ENCODE measurements around the gene TXNDC15.

The TXNDC15 gene

DNA sequence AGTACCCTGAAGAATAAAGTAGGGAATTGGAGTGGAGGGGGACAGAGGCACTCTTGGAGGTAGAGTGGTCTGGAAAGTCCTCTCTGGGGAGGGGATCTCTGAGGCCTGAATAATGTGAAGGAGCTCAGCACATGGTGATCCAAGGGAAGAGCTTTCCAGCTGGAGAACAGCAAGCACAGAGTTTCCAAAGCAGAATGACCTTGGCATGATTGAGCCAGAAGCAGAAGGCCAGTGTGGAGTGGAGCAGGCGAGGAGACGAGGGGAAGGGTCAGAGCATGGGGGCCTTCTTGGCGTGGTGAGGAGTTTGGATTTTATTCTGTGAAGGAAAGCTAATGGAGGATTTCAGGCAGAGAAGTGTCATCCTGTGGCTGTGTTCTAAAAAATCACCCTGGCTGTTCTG is 39.1 kb downstream of the TXNDC15 start:
- peaks cover 5 to 6% of the 10 kb centered on the region in 2 experiments for H3K36me3 ChIP-seq (ENCODE audit: control insufficient read depth in 1 of 2, insufficient read depth in 2 of 2, low read length in 2 of 2)
- no peak overlapping the region for H4K91ac ChIP-seq (ENCODE audit: low read depth, low read length)
- no peak overlapping the region for H3K14ac ChIP-seq (ENCODE audit: low read length)
- no peak overlapping the region for H3K23ac ChIP-seq (ENCODE audit: low read length)
- no peak overlapping the region for H2AK5ac ChIP-seq (ENCODE audit: low read length)
- no peak for DNase-seq
- WGBS (ENCODE audit: extremely low coverage, insufficient coverage, insufficient read length) = no CpG with 5 or more reads among the region's 3 CpGs
- no peaks in the 10 kb centered on the region for H3K4me1 ChIP-seq (ENCODE audit: control insufficient read depth in 1 of 2, insufficient read depth in 2 of 2, low read length in 2 of 2)
- H2BK5ac ChIP-seq (ENCODE audit: low read depth, low read length, poor library complexity) = no peak overlapping the region
- H2BK120ac ChIP-seq (ENCODE audit: insufficient read depth, low read length, poor library complexity) = no peak overlapping the region
- H3K18ac ChIP-seq (ENCODE audit: low read length) = no peak overlapping the region
- no peak overlapping the region for H3K27ac ChIP-seq (ENCODE audit: low read depth, low read length)
- no peaks in the 10 kb centered on the region for H3K27me3 ChIP-seq (ENCODE audit: insufficient read depth, low read length)
- H3K4ac ChIP-seq (ENCODE audit: low read depth, low read length) = no peak overlapping the region
- no peak overlapping the region for H2AFZ ChIP-seq (ENCODE audit: insufficient read depth, low read length, poor library complexity)
- peaks cover 2% of the 10 kb centered on the region for H3K9me3 ChIP-seq (ENCODE audit: insufficient read depth, low read depth, low read length)
- no peak overlapping the region for H4K12ac ChIP-seq (ENCODE audit: low read depth, low read length)
- H3K9ac ChIP-seq (ENCODE audit: low read length) = no peak overlapping the region
- no peak overlapping the region for H3K4me2 ChIP-seq (ENCODE audit: low read length)
- no peaks in the 10 kb centered on the region for H3K79me1 ChIP-seq (ENCODE audit: low read length)
- H2BK12ac ChIP-seq (ENCODE audit: low read length) = no peak overlapping the region
- H3K4me3 ChIP-seq (ENCODE audit: low read depth, low read length) = no peak overlapping the region
- no peak overlapping the region for H4K8ac ChIP-seq (ENCODE audit: low read depth, low read length)
- no peaks in the 10 kb centered on the region for H3K79me2 ChIP-seq (ENCODE audit: control insufficient read depth, insufficient read depth, low read length, poor library complexity)

DNA sequence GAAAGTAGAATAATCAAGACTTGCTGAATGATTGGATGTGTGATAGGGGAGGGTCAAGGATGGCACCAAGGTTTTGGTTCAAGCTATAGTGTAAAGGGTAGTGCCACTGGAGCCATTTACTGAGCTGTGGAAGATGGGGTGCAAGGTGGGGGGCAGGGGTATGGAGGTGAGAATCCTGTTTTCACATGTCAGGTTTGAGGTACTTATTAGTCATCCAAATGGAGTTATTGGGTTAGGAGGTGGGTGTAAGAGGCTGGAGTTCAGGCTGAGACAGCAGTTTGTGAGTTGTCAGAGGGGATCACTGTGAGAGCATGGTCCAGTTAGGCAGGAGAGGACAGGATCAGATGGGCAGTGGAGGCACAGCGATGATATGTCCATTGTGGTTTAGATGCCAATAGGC is 39.6 kb downstream of the TXNDC15 start:
- Histone ChIP-seq H3K18ac (ENCODE audit: low read length) (no peak overlapping the region), H2BK5ac (ENCODE audit: low read depth, low read length, poor library complexity) (no peak overlapping the region), H2AK5ac (ENCODE audit: low read length) (no peak overlapping the region), H3K4me1 (ENCODE audit: control insufficient read depth in 1 of 2, insufficient read depth in 2 of 2, low read length in 2 of 2) (no peaks in the 10 kb centered on the region), H3K4ac (ENCODE audit: low read depth, low read length) (no peak overlapping the region), H3K27me3 (ENCODE audit: insufficient read depth, low read length) (no peaks in the 10 kb centered on the region), H3K9ac (ENCODE audit: low read length) (no peak overlapping the region), H3K4me2 (ENCODE audit: low read length) (no peak overlapping the region), H3K23ac (ENCODE audit: low read length) (peak overlapping the region; percentile 20), H3K14ac (ENCODE audit: low read length) (no peak overlapping the region), H3K79me2 (ENCODE audit: control insufficient read depth, insufficient read depth, low read length, poor library complexity) (no peaks in the 10 kb centered on the region), H2BK120ac (ENCODE audit: insufficient read depth, low read length, poor library complexity) (no peak overlapping the region), H3K9me3 (ENCODE audit: insufficient read depth, low read depth, low read length) (peaks cover 2% of the 10 kb centered on the region), H4K12ac (ENCODE audit: low read depth, low read length) (no peak overlapping the region), H4K8ac (ENCODE audit: low read depth, low read length) (no peak overlapping the region), H2AFZ (ENCODE audit: insufficient read depth, low read length, poor library complexity) (no peak overlapping the region), H3K36me3 (ENCODE audit: control insufficient read depth in 1 of 2, insufficient read depth in 2 of 2, low read length in 2 of 2) (peaks cover 5 to 6% of the 10 kb centered on the region in 2 experiments), H3K79me1 (ENCODE audit: low read length) (no peaks in the 10 kb centered on the region), H2BK12ac (ENCODE audit: low read length) (no peak overlapping the region), H4K91ac (ENCODE audit: low read depth, low read length) (no peak overlapping the region), H3K4me3 (ENCODE audit: low read depth, low read length) (no peak overlapping the region), H3K27ac (ENCODE audit: low read depth, low read length) (no peak overlapping the region)
- WGBS (ENCODE audit: extremely low coverage, insufficient coverage, insufficient read length) = no CpG with 5 or more reads among the region's 1 CpG
- DNase-seq = no peak

DNA sequence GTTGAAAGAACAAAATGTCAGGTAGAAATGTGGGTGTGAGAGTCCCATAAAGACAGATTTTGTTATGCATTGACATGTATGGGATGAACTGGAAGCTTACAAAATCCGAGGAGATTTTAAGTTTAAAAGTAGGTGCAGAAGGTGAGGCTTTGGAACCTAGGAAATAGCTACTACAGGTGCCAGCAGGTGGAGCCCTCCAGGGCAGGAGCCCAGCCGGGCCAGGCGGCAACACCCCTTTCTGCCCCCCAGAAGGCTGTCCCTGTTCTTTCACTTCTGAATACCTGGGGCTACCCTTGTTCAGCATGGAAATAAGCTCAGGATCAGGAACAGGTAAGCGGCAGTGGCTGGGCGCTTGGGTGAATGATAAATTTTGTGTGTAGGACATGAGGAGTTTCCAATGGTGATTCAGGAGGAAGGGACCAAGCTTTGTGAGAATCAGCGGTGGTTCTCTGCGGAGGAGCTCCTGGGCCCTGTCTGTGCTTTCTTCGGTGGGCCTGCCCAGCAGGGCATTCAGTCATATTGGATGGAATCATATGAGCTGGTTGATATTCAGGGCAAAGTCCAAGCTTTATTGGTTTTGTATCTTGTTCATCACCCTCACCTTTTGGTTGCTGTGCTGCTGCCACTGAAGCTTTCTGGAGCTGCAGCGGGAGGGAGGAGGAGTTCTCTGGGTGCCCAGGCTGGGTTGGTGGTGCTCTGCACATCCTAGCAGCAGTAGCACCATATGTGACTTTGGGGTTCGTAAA is 43.1 kb downstream of the TXNDC15 start:
- Histone ChIP-seq H2BK12ac (ENCODE audit: low read length) (no peak overlapping the region), H3K36me3 (ENCODE audit: control insufficient read depth in 1 of 2, insufficient read depth in 2 of 2, low read length in 2 of 2) (peaks cover 4 to 6% of the 10 kb centered on the region in 2 experiments), H3K9ac (ENCODE audit: low read length) (no peak overlapping the region), H3K27me3 (ENCODE audit: insufficient read depth, low read length) (no peaks in the 10 kb centered on the region), H3K79me1 (ENCODE audit: low read length) (no peaks in the 10 kb centered on the region), H2BK5ac (ENCODE audit: low read depth, low read length, poor library complexity) (no peak overlapping the region), H3K27ac (ENCODE audit: low read depth, low read length) (no peak overlapping the region), H2BK120ac (ENCODE audit: insufficient read depth, low read length, poor library complexity) (no peak overlapping the region), H3K4me3 (ENCODE audit: low read depth, low read length) (no peak overlapping the region), H3K23ac (ENCODE audit: low read length) (no peak overlapping the region), H4K91ac (ENCODE audit: low read depth, low read length) (no peak overlapping the region), H2AFZ (ENCODE audit: insufficient read depth, low read length, poor library complexity) (no peak overlapping the region), H2AK5ac (ENCODE audit: low read length) (no peak overlapping the region), H4K8ac (ENCODE audit: low read depth, low read length) (no peak overlapping the region), H3K9me3 (ENCODE audit: insufficient read depth, low read depth, low read length) (peaks cover 2% of the 10 kb centered on the region), H3K18ac (ENCODE audit: low read length) (no peak overlapping the region), H3K79me2 (ENCODE audit: control insufficient read depth, insufficient read depth, low read length, poor library complexity) (no peaks in the 10 kb centered on the region), H4K12ac (ENCODE audit: low read depth, low read length) (no peak overlapping the region), H3K4me1 (ENCODE audit: control insufficient read depth in 1 of 2, insufficient read depth in 2 of 2, low read length in 2 of 2) (no peaks in the 10 kb centered on the region), H3K14ac (ENCODE audit: low read length) (no peak overlapping the region), H3K4ac (ENCODE audit: low read depth, low read length) (no peak overlapping the region), H3K4me2 (ENCODE audit: low read length) (no peak overlapping the region)
- peak in 1 of 2 donors; percentile 4 for DNase-seq
- no CpG with 5 or more reads among the region's 10 CpGs for WGBS (ENCODE audit: extremely low coverage, insufficient coverage, insufficient read length)

DNA sequence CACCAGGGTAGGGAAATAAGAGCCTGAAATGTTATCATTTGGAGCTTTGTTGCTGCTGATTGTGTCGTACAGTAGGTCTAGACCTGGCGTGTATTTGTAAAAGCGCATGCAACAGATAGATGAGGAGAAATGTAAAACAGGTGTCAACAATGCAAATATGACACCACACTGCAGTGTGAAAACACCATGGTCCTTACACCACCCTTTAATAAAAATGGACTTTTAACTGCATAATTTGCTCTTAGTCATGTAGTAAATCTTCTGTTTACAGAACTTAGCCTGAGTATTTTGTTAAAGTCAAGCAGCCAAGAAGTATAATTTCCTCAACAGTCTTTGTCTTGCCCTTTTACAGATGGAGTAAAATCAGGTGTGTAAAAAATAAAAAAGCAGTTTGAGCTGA is 44.7 kb downstream of the TXNDC15 start:
- Histone ChIP-seq H3K14ac (ENCODE audit: low read length) (no peak overlapping the region), H2AK5ac (ENCODE audit: low read length) (no peak overlapping the region), H3K27ac (ENCODE audit: low read depth, low read length) (no peak overlapping the region), H3K27me3 (ENCODE audit: insufficient read depth, low read length) (no peaks in the 10 kb centered on the region), H3K4ac (ENCODE audit: low read depth, low read length) (no peak overlapping the region), H3K4me1 (ENCODE audit: control insufficient read depth in 1 of 2, insufficient read depth in 2 of 2, low read length in 2 of 2) (no peaks in the 10 kb centered on the region), H2BK5ac (ENCODE audit: low read depth, low read length, poor library complexity) (no peak overlapping the region), H4K12ac (ENCODE audit: low read depth, low read length) (no peak overlapping the region), H2BK120ac (ENCODE audit: insufficient read depth, low read length, poor library complexity) (no peak overlapping the region), H3K4me3 (ENCODE audit: low read depth, low read length) (no peak overlapping the region), H3K36me3 (ENCODE audit: control insufficient read depth in 1 of 2, insufficient read depth in 2 of 2, low read length in 2 of 2) (peaks cover 3 to 6% of the 10 kb centered on the region in 2 experiments), H3K9me3 (ENCODE audit: insufficient read depth, low read depth, low read length) (peaks cover 2% of the 10 kb centered on the region), H3K79me2 (ENCODE audit: control insufficient read depth, insufficient read depth, low read length, poor library complexity) (no peaks in the 10 kb centered on the region), H4K8ac (ENCODE audit: low read depth, low read length) (no peak overlapping the region), H3K4me2 (ENCODE audit: low read length) (no peak overlapping the region), H3K18ac (ENCODE audit: low read length) (no peak overlapping the region), H2AFZ (ENCODE audit: insufficient read depth, low read length, poor library complexity) (no peak overlapping the region), H3K23ac (ENCODE audit: low read length) (no peak overlapping the region), H3K79me1 (ENCODE audit: low read length) (no peaks in the 10 kb centered on the region), H2BK12ac (ENCODE audit: low read length) (no peak overlapping the region), H3K9ac (ENCODE audit: low read length) (no peak overlapping the region), H4K91ac (ENCODE audit: low read depth, low read length) (no peak overlapping the region)
- no CpG with 5 or more reads among the region's 3 CpGs for WGBS (ENCODE audit: extremely low coverage, insufficient coverage, insufficient read length)
- DNase-seq = no peak
